Neural progenitor cell (in vitro differentiated cells): Measurements from ENCODE around the gene WNT9A.

ENCODE experiments used
- EZH2 ChIP-seq: fragments of 200-600 bp; sonication (generic); IDR thresholded peaks from 2 replicates; pipeline ENCODE4 v1.6.1; 2017; ENCODE audit warnings: antibody characterized with exemption, mild to moderate bottlenecking, moderate library complexity
- TF ChIP-seq, protein P1 (sequence below): fragments of 200-600 bp; sonication (generic); IDR thresholded peaks from 2 replicates; pipeline ENCODE4 v1.5.1; 2017; ENCODE audit warnings: antibody characterized with exemption, mild to moderate bottlenecking

DNA sequence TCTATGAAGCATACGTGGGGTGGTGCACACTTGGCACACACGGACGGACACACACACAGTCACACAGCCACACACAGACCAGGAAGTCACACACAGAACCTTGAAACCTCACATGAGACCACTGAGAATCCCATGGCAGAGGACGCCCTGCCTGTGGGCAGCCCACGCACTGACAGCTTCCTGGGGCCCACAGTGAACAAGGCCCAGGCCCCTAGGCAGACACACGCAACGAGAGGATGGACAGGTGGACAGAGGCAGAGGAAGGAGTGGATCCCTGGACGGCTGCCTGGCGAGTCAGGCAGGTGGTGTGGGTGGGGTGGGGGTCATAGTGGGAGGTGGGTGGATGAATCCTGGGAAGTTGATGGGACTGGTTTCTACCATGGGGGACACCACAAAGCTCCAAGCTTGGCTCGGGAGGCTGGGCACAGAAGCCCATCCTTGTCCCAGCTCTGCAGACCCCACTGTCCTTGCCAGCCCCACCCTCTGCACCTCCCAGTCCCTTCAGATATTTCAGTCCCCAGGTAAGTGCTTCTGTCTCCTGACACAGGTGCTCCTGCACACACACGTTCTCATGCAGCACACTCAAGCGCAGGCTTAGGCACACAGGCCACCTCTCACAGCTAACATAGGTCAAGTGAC lies 49.1 kb downstream of the WNT9A start:
- TF ChIP-seq, protein P1, sequence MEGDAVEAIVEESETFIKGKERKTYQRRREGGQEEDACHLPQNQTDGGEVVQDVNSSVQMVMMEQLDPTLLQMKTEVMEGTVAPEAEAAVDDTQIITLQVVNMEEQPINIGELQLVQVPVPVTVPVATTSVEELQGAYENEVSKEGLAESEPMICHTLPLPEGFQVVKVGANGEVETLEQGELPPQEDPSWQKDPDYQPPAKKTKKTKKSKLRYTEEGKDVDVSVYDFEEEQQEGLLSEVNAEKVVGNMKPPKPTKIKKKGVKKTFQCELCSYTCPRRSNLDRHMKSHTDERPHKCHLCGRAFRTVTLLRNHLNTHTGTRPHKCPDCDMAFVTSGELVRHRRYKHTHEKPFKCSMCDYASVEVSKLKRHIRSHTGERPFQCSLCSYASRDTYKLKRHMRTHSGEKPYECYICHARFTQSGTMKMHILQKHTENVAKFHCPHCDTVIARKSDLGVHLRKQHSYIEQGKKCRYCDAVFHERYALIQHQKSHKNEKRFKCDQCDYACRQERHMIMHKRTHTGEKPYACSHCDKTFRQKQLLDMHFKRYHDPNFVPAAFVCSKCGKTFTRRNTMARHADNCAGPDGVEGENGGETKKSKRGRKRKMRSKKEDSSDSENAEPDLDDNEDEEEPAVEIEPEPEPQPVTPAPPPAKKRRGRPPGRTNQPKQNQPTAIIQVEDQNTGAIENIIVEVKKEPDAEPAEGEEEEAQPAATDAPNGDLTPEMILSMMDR: no peak
- no peak for TF ChIP-seq EZH2
